Measurements from ENCODE around the gene TOMM5.

TOMM5 gene

GRCh38 chr9:37563806-37564513 is 28.4 kb downstream of the TOMM5 start:
- no peak for DNase-seq (ENCODE audit: insufficient read length, low spot score)
- no peak for FAIRE-seq
- no peak for TF ChIP-seq CTCF (IDR thresholded peaks at IDR 0.05; ENCODE audit: insufficient read depth, missing control alignments)

- DNase-seq (ENCODE audit: insufficient read length, low spot score) (no peak), FAIRE-seq (peak; percentile 88)
- TF ChIP-seq CTCF (IDR thresholded peaks at IDR 0.05; ENCODE audit: insufficient read depth, missing control alignments): no peak
These were observed 29.6 kb downstream of the TOMM5 start for GRCh38 chr9:37562826-37563225.

DNA sequence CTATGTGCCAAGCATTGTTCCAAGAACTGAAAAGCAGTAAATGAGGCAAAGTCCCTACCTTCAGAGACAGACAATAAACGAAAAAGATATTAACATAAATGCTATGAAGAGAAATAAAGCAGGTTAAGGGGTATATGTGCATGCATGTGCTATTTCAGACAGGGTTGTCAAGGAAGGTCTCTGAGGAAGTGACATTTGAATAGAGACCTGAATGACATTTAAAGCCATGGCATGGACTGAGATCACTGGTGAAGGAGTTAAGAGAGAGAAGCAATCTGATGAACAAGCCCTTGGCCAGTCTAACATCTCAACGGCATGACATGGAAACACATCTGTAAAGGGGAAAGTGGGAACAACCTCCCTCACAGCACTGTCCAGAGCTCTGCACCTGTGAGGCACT is 30.7 kb downstream of the TOMM5 start:
- DNase-seq (ENCODE audit: insufficient read length, low spot score): no peak
- FAIRE-seq: no peak
- TF ChIP-seq CTCF (IDR thresholded peaks at IDR 0.05; ENCODE audit: insufficient read depth, missing control alignments): no peak

DNA sequence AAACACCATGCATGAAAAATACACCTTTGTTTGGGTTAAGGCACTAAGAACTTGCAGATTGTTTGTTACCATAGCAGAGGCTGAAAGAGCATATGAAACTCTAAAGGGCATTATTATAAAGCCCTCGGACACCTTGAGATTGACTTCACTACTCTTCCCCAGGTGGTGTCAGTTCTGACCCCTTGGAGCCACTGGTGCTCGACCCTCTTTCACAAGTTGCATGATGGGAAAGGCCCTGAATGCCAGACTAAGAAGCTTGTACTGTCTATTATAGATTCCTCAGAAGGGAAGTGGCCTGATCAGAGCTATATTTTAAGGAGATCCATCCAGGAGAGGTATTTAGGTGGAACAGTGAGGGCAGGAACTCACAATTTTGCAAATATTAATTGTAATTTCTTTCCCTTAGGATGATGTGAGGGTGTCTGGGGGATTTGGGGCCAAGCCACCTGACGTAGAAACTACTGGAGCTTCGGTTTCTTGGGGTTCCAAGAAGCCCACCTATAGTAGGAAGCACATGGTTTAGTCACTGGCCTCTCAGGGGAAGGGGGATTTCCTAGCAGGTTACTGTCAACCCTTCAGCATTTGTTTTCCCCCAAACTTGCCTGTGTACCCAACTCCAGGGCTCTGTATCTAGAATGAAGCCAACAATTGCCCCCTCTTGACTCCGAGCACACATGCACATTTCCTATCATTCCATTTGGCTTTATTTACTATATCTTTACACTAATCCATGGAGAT is 32.4 kb downstream of the TOMM5 start:
- FAIRE-seq (no peak), DNase-seq (ENCODE audit: insufficient read length, low spot score) (no peak)
- TF ChIP-seq CTCF (IDR thresholded peaks at IDR 0.05; ENCODE audit: insufficient read depth, missing control alignments): no peak

DNA sequence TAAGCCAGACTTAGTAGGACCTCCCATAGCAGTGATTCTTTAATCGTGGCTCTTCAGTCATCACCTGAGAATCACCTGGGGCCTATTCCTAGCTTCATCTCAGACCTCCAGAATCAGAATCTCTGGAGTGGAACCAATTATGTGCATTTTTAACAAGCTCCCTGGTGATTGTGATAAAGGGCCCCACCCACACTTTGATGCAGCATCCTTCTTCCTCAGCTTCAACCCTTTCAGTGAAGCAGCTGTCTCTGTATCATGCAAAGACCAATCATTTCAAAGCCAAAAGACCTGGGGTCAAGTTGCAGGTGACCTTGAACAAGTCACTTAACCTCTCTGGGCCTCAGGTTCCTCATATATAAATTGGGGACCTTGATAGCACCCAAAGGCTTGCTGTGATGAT is 33.3 kb downstream of the TOMM5 start:
- FAIRE-seq (no peak), DNase-seq (ENCODE audit: insufficient read length, low spot score) (no peak)
- no peak for TF ChIP-seq CTCF (IDR thresholded peaks at IDR 0.05; ENCODE audit: insufficient read depth, missing control alignments)

GRCh38 chr9:37555786-37556185 is 36.6 kb downstream of the TOMM5 start:
- FAIRE-seq (peak; percentile 6), DNase-seq (ENCODE audit: insufficient read length, low spot score) (no peak)
- no peak for TF ChIP-seq CTCF (IDR thresholded peaks at IDR 0.05; ENCODE audit: insufficient read depth, missing control alignments)

DNA sequence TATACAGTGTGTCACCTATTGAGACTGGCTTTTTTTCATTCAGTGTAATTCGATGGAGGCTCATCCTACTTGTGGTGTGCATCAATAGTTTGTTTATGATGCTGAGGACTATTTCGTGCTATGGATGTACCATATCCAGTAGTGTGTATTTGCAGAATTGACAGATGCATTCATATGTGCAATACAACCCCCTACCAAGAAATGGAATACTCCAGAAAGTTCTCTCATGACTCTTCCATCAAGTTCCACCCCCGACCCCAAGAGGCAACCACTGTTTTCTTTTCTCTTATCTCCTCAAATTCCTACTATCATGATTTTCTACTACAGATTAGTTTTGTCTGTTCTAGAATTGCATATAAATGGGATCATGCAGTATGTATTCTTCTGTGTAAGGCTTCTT is 38.1 kb downstream of the TOMM5 start:
- no peak for TF ChIP-seq CTCF (IDR thresholded peaks at IDR 0.05; ENCODE audit: insufficient read depth, missing control alignments)
- FAIRE-seq (no peak), DNase-seq (ENCODE audit: insufficient read length, low spot score) (no peak)
